Sigmoid colon (tissue), 4 donors: ENCODE measurements around the gene KLHL11.
"Not testable (repeated sequence)": the region's sequence is repeated elsewhere in the genome, so short reads cannot be mapped to it uniquely, and the experiment has no call there.

Experiments used
- CTCF ChIP-seq, 4 experiments: fragments of 450-650 bp in 3 of 4; fragments of 200-600 bp in 1 of 4; IDR thresholded peaks; one replicate each; pipeline ENCODE4 v1.5.1; 2016 to 2019; ENCODE audit warnings: antibody characterized with exemption in 4 of 4, mild to moderate bottlenecking in 3 of 4, moderate library complexity in 2 of 4
- POLR2A ChIP-seq, 2 donors: fragments of 450-650 bp; IDR thresholded peaks; one replicate each; pipeline ENCODE4 v1.6.1; 2016; ENCODE audit warnings: antibody characterized with exemption in 2 of 2, mild to moderate bottlenecking in 2 of 2, moderate library complexity in 2 of 2
- POLR2AphosphoS5 ChIP-seq, 4 donors: sonication (generic); formaldehyde crosslinking; IDR thresholded peaks; one replicate each; pipeline ENCODE4 v1.6.1; 2017; ENCODE audit warnings: antibody characterized with exemption in 4 of 4

GRCh38 chr17:41874293-41874670 is 9.1 kb upstream of the KLHL11 start:
- TF ChIP-seq CTCF, POLR2AphosphoS5, POLR2A (IDR thresholded peaks at IDR 0.05): not testable (repeated sequence)
